GM21515 (cell line): Measurements from ENCODE around the gene TAGLN2.

Experiments used
- ATAC-seq: cut with Tn5 transposase; IDR thresholded peaks from one replicate; pipeline ENCODE4 v1.9.1; 2021; ENCODE audit not compliant: unreplicated experiment

The TAGLN2 gene

GRCh38 chr1:159924791-159925718, at the start of gene TAGLN2:
Gene TAGLN2 (minus strand): TSS chr1:159925507. CDS start chr1:159920509, 4,998 bp downstream.
- ATAC-seq, result peak; percentile 59

- ATAC-seq, result no peak
These were observed 49.2 kb upstream of the TAGLN2 start for GRCh38 chr1:159974350-159974965.

- ATAC-seq, result no peak
These were observed 48.1 kb upstream of the TAGLN2 start for GRCh38 chr1:159973350-159973940.

GRCh38 chr1:159972443-159973205, 47.3 kb upstream of the TAGLN2 start:
- no peak for ATAC-seq

GRCh38 chr1:159970932-159971342, 45.6 kb upstream of the TAGLN2 start:
- no peak for ATAC-seq

- no peak for ATAC-seq
These were observed 43.6 kb upstream of the TAGLN2 start for GRCh38 chr1:159968901-159969300.

GRCh38 chr1:159965263-159965662, 40.0 kb upstream of the TAGLN2 start:
- ATAC-seq, result no peak

- no peak for ATAC-seq
These were observed 38.8 kb upstream of the TAGLN2 start for GRCh38 chr1:159964144-159964543.

GRCh38 chr1:159962176-159962575, 36.9 kb upstream of the TAGLN2 start:
- ATAC-seq, result no peak

GRCh38 chr1:159961636-159962035, 36.3 kb upstream of the TAGLN2 start:
- no peak for ATAC-seq

GRCh38 chr1:159960721-159961381, 35.5 kb upstream of the TAGLN2 start:
- ATAC-seq, result no peak

- no peak for ATAC-seq
These were observed 34.1 kb upstream of the TAGLN2 start for GRCh38 chr1:159959451-159959850.

- no peak for ATAC-seq
These were observed 33.5 kb upstream of the TAGLN2 start for GRCh38 chr1:159958719-159959380.

- ATAC-seq, result no peak
These were observed 32.5 kb upstream of the TAGLN2 start for GRCh38 chr1:159957824-159958268.

GRCh38 chr1:159955456-159955855, 30.1 kb upstream of the TAGLN2 start:
- ATAC-seq, result no peak

- ATAC-seq, result no peak
These were observed 28.5 kb upstream of the TAGLN2 start, which contains the start of gene SLAMF9 for GRCh38 chr1:159953536-159954515. Gene SLAMF9 (minus strand): TSS chr1:159954237. CDS start chr1:159954137, 100 bp downstream.

- ATAC-seq, result no peak
These were observed 27.6 kb upstream of the TAGLN2 start for GRCh38 chr1:159952932-159953331.

GRCh38 chr1:159951551-159951950, 26.2 kb upstream of the TAGLN2 start:
- ATAC-seq, result no peak

- no peak for ATAC-seq
These were observed 25.7 kb upstream of the TAGLN2 start for GRCh38 chr1:159951016-159951415.
